Endothelial cell of umbilical vein (primary cell): Measurements from ENCODE around the gene OTULINL. TPM values are rescaled to one million over a fixed set of nuclear protein-coding genes. Genes with fewer than 3 reads are reported as not detected.

Experiments
- BruUV-seq: library from RNA; stranded (reverse); fragments of 400-500 nt; replicated peaks from 2 replicates; lab custom pipeline; 2021; lab: Mats Ljungman, UMichigan
- CTCF ChIA-PET: fragments of 300-600, 350-600 bp; sonication (Branson Sonifier 250); formaldehyde crosslinking; loops from one replicate; lab custom pipeline; 2021; ENCODE audit warnings: antibody characterized with exemption, inconsistent platforms; lab: Charles Lee
- POLR2A ChIA-PET: fragments of 300-600, 350-600 bp; sonication (Branson Sonifier 250); formaldehyde crosslinking; loops from one replicate; lab custom pipeline; 2021; ENCODE audit warnings: antibody characterized with exemption, inconsistent platforms; lab: Charles Lee
- DNase-seq: peaks from one replicate; pipeline ENCODE4 v3.0.0-alpha.2; 2011; ENCODE audit warnings: low read depth, low spot score
- FAIRE-seq: peaks from 2 replicates; lab custom pipeline; 2011; peaks lifted over from hg19 to GRCh38; lab: Jason Lieb, UNC
- H2AFZ ChIP-seq: 2 replicates; pipeline ENCODE4 v1.6.0; 2012; ENCODE audit warnings: low read depth, low read length, control low read depth, inconsistent platforms
- H3K27ac ChIP-seq: 2 replicates; pipeline ENCODE4 v1.5.1; 2011; ENCODE audit warnings: low read depth, mild to moderate bottlenecking, control low read depth, low read length, moderate library complexity; ENCODE audit not compliant: insufficient read depth
- H3K27me3 ChIP-seq, 2 experiments: 2 replicates each; pipeline versions ENCODE4 v1.6.0 to v1.6.1; 2011; ENCODE audit warnings: low read length in 2 of 2, mixed read lengths in 1 of 2; ENCODE audit not compliant: control insufficient read depth in 2 of 2, insufficient read depth in 2 of 2
- H3K36me3 ChIP-seq, 2 experiments: 2 replicates in 1 of 2; 3 replicates in 1 of 2; pipeline ENCODE4 v1.5.1; 2011; ENCODE audit warnings: low read length in 2 of 2, mild to moderate bottlenecking in 1 of 2, moderate library complexity in 1 of 2; ENCODE audit not compliant: control insufficient read depth in 2 of 2, insufficient read depth in 2 of 2; ENCODE audit errors: extremely low read depth in 1 of 2
- H3K4me1 ChIP-seq: 3 replicates; pipeline ENCODE4 v1.5.1; 2011; ENCODE audit warnings: mild to moderate bottlenecking, low read length; ENCODE audit not compliant: control insufficient read depth, insufficient read depth; ENCODE audit errors: extremely low read depth
- H3K4me2 ChIP-seq: 2 replicates; pipeline ENCODE4 v1.6.1; 2011; ENCODE audit warnings: low read length, control low read depth, mixed read lengths; ENCODE audit not compliant: insufficient read depth
- H3K4me3 ChIP-seq, 3 experiments: fragments of 200-600 bp in 1 of 3; sonication (generic), shearing (Covaris generic) in 1 of 3; replicated peaks in 1 of 3; 2 replicates each; pipeline ENCODE4 v1.5.1; 2011 to 2016; ENCODE audit warnings: control low read depth in 3 of 3, low read length in 3 of 3, mild to moderate bottlenecking in 2 of 3, inconsistent platforms in 1 of 3, low read depth in 1 of 3, moderate library complexity in 1 of 3; ENCODE audit not compliant: insufficient read depth in 1 of 3
- H3K79me2 ChIP-seq: 2 replicates; pipeline ENCODE4 v1.6.0; 2012; ENCODE audit warnings: low read length, inconsistent platforms; ENCODE audit not compliant: control insufficient read depth, insufficient read depth
- H3K9ac ChIP-seq: replicated peaks from 2 replicates; pipeline ENCODE3; 2011; ENCODE audit warnings: low read length, control low read depth; ENCODE audit not compliant: insufficient read depth; ENCODE audit errors: extremely low read depth
- H3K9me1 ChIP-seq: replicated peaks from 3 replicates; pipeline ENCODE4 v1.6.0; 2011; ENCODE audit warnings: mild to moderate bottlenecking, low read length; ENCODE audit not compliant: control insufficient read depth, insufficient read depth; ENCODE audit errors: extremely low read depth
- H3K9me3 ChIP-seq: replicated peaks from 2 replicates; pipeline ENCODE4 v1.5.1; 2012; ENCODE audit warnings: low read length, inconsistent platforms; ENCODE audit not compliant: control insufficient read depth, insufficient read depth
- H4K20me1 ChIP-seq: replicated peaks from 2 replicates; pipeline ENCODE3; 2011; ENCODE audit warnings: mild to moderate bottlenecking, low read length; ENCODE audit not compliant: control insufficient read depth, insufficient read depth; ENCODE audit errors: extremely low read depth
- EZH2 ChIP-seq: IDR thresholded peaks from 2 replicates; pipeline ENCODE4 v1.6.1; 2012; ENCODE audit warnings: borderline replicate concordance, low read depth, mild to moderate bottlenecking, moderate library complexity, low read length, inconsistent platforms; ENCODE audit not compliant: severe bottlenecking
- FOS ChIP-seq: IDR thresholded peaks from 2 replicates; pipeline ENCODE4 v1.6.1; 2011; ENCODE audit warnings: mild to moderate bottlenecking, low read length, moderate library complexity, borderline replicate concordance; ENCODE audit not compliant: insufficient read depth
- GATA2 ChIP-seq: IDR thresholded peaks from 2 replicates; pipeline ENCODE4 v1.7.0; 2011; ENCODE audit warnings: low read depth, mild to moderate bottlenecking, moderate library complexity, mixed read lengths, low read length; ENCODE audit not compliant: insufficient read length, insufficient read depth
- JUN ChIP-seq: IDR thresholded peaks from 2 replicates; pipeline ENCODE4 v1.6.1; 2011; ENCODE audit warnings: borderline replicate concordance, low read depth; ENCODE audit not compliant: insufficient read length, insufficient read depth
- MAX ChIP-seq: IDR thresholded peaks from 2 replicates; pipeline ENCODE4 v1.6.1; 2011; ENCODE audit not compliant: insufficient read depth, insufficient read length
- MYC ChIP-seq: IDR thresholded peaks from one replicate; pipeline ENCODE4 v1.6.1; 2011; ENCODE audit warnings: mild to moderate bottlenecking, low read depth, low read length
- POLR2A ChIP-seq: IDR thresholded peaks from 2 replicates; pipeline ENCODE4 v1.6.1; 2012; ENCODE audit warnings: low read depth, mild to moderate bottlenecking, control low read depth, low read length
- POLR2AphosphoS5 ChIP-seq: IDR thresholded peaks from 2 replicates; pipeline ENCODE4 v1.6.1; 2012; ENCODE audit warnings: low read depth, mild to moderate bottlenecking, control low read depth, low read length, moderate library complexity; ENCODE audit not compliant: insufficient read depth
- dilution Hi-C: fragments of 300-500 bp; cut with MboI; formaldehyde crosslinking; loops from one replicate; pipeline ENCODE4 v1.15.0; 2019; ENCODE audit warnings: low sequenced_read_pairs; ENCODE audit not compliant: extremely low pct_ligation_motif_present
- intact Hi-C: fragments of 100-400 bp; cut with micrococcal nuclease; formaldehyde crosslinking; loops from one replicate; pipeline ENCODE4 v1.10.0; 2022
- polyA plus RNA-seq, 4 experiments: library from polyadenylated mRNA; depleted of rRNA in 3 of 4; stranded (reverse) in 3 of 4; unstranded in 1 of 4; fragments of >200 nt; gene quantifications; 2 replicates each; pipeline versions ENCODE4 v1.2.1 to v1.2.3, GENCODE V29; 2011 to 2012; ENCODE audit warnings: missing spikeins in 1 of 4
- total RNA-seq: library from RNA; stranded (reverse); gene quantifications from 2 replicates; pipeline ENCODE4 v1.2.3, GENCODE V29; 2021
- TF ChIP-seq, protein P1 (sequence below), 2 donors: IDR thresholded peaks; 1 replicate in 1 of 2; 2 replicates in 1 of 2; pipeline ENCODE4 v1.5.1; 2011; ENCODE audit warnings: low read length in 2 of 2, mild to moderate bottlenecking in 2 of 2, moderate library complexity in 2 of 2, control low read depth in 1 of 2, inconsistent platforms in 1 of 2, low read depth in 1 of 2; ENCODE audit not compliant: insufficient read depth in 1 of 2; ENCODE audit errors: extremely low read depth in 1 of 2

OTULINL gene
- total and polyA plus RNA-seq, 2 donors (not counting 3 experiments of a cell fraction or from before 2014, with no cell fraction given): 0.08 to 0.42 TPM

- Histone ChIP-seq H3K9ac (no peak overlapping the region), H3K79me2 (no peaks in the 10 kb centered on the region), H4K20me1 (no peaks in the 10 kb centered on the region), H3K9me1 (no peaks in the 10 kb centered on the region), H3K4me3 (no peak overlapping the region), H3K27me3 (peaks cover 0 to 4% of the 10 kb centered on the region in 2 experiments), H3K9me3 (no peaks in the 10 kb centered on the region), H3K27ac (no peak overlapping the region), H2AFZ (no peak overlapping the region), H3K4me1 (no peaks in the 10 kb centered on the region), H3K4me2 (no peak overlapping the region), H3K36me3 (no peaks in the 10 kb centered on the region)
- dilution Hi-C loops (no loop called here), intact Hi-C loops (no loop called here)
- no peak for FAIRE-seq
- no TSS peak for BruUV-seq
- ChIA-PET POLR2A (no interaction called here), CTCF (interaction anchor here (0.7 kb wide), 1 partner anchor 40 kb away, joined by 3 read pairs; no protein-coding TSS in a partner anchor)
- DNase-seq: no peak
- no peak for TF ChIP-seq EZH2
- TF ChIP-seq, protein P1, sequence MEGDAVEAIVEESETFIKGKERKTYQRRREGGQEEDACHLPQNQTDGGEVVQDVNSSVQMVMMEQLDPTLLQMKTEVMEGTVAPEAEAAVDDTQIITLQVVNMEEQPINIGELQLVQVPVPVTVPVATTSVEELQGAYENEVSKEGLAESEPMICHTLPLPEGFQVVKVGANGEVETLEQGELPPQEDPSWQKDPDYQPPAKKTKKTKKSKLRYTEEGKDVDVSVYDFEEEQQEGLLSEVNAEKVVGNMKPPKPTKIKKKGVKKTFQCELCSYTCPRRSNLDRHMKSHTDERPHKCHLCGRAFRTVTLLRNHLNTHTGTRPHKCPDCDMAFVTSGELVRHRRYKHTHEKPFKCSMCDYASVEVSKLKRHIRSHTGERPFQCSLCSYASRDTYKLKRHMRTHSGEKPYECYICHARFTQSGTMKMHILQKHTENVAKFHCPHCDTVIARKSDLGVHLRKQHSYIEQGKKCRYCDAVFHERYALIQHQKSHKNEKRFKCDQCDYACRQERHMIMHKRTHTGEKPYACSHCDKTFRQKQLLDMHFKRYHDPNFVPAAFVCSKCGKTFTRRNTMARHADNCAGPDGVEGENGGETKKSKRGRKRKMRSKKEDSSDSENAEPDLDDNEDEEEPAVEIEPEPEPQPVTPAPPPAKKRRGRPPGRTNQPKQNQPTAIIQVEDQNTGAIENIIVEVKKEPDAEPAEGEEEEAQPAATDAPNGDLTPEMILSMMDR (IDR thresholded peaks at IDR 0.05; ENCODE audit: extremely low read depth in 1 of 2, insufficient read depth in 1 of 2, low read depth in 1 of 2, low read length in 2 of 2): no peak
- no peak for TF ChIP-seq FOS
- no peak for TF ChIP-seq JUN
- no peak for TF ChIP-seq POLR2A
- no peak for TF ChIP-seq MYC
- TF ChIP-seq MAX: no peak
- TF ChIP-seq POLR2AphosphoS5: no peak
- no peak for TF ChIP-seq GATA2
Observed at GRCh38 chr5:14608169-14608568, 26.6 kb downstream of the OTULINL start.
